HG03139 (cell line): Measurements from ENCODE around the gene TIMP2.
"Not testable (repeated sequence)": the region's sequence is repeated elsewhere in the genome, so short reads cannot be mapped to it uniquely, and the experiment has no call there.

Experiments
- ATAC-seq: cut with Tn5 transposase; IDR thresholded peaks from one replicate; pipeline ENCODE4 v1.9.1; 2021; ENCODE audit not compliant: unreplicated experiment

Gene TIMP2

DNA sequence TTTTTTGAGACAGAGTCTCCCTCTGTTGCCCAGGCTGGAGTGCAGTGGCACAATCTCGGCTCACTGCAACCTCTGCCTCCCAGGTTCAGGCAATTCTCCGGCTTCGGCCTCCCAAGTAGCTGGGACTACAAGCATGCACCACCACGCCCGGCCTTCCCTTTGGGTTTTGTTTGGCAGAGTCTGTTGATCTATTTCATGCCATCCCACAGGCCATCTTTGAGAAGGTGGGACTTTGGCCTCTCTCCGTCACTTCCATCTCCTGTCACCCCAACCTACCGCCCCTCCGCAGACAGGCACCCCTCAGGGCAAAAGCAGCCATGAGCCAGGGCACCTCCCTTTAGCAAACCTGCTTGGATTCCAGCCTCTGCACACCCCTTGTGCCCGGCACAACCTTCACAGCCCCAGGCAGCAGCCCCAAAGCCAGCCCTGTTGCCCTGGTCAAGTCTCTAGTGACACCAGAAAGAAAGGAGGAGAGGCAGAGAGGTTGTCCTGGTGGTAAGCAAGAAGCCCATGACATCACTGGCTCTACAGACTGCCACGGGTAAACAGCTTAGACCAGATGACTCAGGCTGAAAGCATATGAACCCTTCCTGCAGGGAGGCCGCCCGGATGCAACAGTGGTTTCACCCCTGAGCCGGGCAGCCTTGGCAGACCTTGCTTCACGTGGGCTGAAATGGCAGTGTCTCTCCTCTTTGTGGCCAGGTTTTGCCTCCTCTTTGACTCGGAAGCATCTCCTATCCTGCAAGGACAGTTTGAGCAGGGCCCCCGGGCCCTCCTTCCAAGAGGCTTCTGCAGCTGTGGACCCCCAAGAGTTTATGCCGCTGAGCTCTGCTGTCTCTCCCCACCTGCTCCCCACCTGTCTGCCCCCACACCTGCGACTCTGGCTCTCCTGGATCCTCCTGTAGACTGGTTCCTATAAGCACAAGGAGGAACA, 8.1 kb upstream of the TIMP2 start:
- ATAC-seq, result no peak

DNA sequence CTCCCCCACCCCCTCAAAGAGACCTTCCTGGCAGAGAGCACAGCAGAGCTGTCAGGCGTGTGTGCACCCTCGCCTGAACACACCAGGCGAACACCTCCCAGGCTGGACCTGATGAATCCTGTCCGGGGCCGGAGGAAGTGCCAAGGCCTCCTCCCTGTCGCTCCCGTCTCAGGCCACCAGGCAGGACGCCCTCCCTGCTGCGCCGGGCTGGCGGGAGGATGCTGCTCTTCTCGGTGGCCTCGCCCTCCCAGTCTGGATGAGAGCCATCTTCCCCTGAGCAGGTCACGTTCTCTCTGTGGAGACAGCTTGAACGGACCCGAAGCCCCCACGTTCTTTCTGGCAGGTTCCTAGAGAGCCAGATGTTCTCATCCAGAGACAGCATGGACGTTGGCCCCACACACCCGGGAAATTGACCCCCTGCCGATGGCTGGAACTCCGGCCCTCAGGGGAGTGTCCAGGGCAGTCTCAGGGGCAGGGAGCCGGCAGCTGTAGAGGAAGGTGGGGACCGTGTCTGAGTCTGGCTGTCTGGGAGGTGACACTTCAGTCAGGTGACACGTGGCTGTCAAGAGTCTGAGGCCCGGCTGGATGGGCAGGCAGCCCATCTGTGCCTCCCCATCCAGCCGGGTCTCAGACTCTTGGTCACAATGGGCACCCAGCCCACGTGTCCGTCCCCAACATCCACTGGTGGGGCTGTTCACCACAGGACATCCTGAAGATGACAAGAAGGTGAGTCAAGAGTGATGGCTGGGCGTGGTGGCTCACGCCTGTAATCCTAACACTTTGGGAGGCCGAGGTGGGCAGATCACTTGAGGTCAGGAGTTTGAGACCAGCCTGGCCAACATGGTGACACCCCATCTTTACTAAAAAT, 5.0 kb upstream of the TIMP2 start:
- no peak for ATAC-seq

DNA sequence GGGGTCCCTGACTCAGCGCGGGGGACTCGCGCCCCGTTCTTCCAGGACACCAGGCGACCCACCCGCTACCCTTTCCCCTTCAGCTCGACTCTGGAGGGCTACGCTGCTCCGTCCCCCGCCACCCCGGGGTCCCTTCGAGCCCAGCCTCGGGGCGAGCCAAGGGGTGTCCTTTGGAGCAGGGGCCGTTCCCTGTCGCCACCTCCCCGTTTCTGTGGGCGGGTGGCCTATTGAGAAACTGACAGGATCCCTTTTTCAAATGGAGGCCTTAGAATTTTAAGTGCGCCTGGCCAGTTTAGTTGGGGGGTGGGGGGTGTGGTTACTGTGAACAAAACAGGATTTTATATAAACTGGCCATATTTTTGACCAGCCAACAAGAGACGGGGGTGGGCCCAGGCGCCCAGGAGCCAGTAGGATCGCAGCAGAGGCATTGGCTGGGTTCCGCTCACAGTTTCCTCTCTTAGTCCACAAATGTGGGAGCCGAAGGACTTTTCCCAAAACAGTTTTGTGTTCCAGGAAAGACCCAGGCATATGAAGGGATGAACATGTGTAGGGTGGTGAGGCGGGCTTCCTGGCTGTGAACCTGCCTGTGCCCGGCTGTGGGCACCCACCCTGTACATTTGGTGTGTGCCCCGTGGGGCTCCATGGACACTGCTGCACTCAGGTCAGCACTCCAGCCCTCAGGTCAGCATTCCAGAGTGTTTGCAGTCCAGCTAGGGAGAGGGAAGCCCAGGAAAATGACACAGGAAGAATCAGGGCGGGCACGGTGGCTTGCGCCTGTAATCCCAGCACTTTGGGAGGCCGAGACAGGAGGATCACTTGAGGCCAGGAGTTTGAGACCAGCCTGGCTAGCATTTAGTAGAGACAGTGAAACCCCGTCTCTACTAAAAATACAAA, 722 bp upstream of the TIMP2 start:
- no peak for ATAC-seq

DNA sequence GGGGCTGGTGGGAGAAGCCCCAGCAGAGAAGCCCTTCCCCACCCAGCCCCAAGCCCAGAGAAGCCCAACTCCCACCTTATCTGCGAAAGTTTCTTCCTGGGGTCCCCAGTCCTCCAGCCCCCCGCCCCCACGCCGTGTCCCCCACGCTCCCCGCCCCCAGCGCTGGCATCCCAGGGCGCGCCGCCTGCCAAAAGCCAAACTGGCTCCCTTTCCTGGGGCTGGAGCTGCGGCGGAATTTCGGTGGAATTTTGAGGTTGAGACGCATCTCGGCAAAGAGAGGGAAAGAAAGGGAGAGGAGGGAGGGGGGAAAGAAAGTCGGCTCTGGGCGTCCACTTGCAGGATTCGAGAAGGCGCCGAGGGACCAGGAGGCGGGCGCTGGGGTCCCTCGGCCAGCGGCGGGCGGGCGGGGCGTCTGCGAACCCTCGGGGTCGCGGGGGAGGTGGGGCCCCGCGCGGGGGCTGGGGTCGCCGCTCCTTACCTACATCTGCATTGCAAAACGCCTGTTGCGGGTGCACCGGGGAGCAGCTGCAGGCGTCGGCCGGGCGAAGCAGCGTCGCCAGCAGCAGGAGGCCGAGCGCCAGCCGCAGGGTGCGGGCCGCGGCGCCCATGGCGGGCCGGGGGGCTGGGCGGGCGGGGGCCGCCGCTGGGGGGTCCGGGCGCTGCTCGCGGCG, 571 bp downstream of the TIMP2 start:
- ATAC-seq, result no peak

DNA sequence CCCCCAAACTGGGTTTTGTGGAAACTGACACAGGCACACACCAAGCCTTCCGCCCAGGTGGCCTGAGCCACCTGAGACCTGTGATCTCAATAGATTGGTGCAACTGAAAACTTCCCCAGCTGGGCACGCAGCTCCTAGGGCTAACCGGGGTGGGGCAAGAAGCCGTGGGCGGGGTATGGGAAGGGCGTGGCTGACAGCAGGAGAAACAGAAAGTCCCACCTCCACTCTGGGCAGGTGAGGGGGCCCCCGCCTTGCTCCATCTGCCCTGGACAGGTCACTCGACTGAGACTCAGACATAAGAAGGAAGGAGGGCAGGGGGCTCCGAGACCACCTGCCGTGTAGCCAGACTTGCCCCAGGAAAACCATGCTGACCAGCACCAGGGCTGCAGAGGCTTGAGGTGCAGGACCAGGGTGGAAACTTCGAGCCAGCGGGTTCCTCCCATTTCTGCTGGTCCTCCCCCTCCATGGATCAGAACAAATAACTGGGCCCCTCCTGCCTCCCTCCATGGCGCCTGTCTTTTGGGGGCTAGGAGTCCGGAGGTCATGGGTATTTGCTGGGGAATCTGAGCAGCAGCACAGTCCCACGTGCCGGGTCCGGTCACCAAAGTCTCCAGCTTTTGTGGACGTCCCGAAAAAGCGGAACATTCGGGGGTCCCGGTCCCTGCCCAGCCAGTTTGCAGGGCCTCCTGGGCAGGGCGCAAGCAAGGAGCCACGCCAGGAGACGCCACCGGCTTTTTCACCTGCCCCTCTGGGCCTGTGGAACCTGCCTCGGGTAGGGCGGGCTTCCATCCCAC, 1.3 kb downstream of the TIMP2 start:
- ATAC-seq, result no peak

DNA sequence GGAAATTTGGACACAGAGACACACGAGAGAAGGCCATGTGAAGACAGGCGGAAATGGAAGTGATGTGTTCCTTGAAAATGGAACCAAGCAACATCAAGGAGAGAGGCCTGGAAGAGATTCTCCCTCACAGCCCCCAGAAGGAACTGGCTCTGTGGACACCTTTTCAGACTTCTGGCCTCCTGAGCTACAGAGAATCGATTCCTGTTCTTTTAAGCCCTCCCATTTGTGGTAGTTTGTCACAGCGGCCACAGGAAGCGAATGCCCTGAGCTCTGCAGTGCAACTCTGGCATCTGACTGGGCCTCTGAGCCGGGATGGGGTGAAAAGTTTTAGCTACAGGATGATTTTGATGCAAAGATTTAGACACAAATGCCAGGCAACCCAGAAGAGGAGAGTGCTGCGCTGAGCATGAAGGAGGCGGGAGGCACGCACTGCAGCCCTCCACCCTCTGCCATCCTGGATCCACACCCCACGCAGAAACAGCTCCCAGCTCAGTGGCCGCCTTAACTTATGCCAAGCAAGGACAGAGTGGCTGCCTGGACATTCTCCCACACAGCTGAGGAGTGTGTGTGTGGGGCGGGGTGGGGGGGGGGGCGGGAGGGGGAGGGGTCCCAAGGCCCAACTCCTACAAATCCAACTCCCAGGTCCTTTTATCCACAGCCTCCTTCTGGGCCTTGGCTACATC, 2.2 kb downstream of the TIMP2 start:
- ATAC-seq, result no peak

DNA sequence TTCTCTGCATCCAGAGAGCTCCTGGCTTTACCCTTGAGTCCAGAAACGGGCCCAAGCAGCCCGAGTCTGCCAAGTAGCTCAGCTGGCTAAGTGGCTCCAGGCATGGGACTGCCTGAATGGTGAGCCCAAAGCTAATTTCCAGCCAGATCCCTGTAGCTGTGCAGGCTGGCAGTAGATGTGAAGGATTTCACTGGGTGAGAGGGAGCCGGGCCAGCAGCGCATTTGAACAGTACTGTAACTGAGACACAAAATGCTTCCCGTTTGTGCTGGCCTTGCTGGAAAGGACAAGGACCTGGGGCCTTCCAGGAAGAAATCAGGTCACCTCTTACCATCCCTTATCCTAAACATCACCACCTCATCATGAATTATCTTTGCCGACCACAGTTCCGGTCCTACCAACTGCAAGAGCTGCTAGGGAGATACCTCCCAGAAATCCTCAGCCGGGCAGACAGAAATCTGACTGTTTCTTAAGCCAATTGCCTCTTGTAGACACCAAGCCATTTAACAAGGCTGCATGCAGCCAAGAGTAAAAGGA, 3.7 kb downstream of the TIMP2 start:
- ATAC-seq, result no peak

DNA sequence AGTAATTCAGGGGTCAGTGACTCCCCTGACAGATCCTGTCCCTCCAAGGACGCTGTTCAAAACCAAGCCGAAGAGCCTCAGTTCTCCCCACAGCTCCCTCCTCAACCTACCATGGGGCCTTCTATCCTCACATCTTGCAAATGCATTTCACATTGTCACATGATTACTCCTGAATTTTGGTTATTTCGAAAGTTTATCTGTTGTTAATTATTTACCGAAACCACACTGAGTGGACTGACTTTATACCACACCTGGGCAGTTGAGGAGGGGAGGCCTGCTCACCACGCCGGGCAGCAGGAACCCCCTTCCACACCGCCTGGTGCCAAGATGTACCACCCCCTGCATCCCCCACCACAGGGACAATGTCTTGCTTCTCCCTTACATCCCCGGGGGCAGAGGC, 4.7 kb downstream of the TIMP2 start:
- ATAC-seq, result no peak

DNA sequence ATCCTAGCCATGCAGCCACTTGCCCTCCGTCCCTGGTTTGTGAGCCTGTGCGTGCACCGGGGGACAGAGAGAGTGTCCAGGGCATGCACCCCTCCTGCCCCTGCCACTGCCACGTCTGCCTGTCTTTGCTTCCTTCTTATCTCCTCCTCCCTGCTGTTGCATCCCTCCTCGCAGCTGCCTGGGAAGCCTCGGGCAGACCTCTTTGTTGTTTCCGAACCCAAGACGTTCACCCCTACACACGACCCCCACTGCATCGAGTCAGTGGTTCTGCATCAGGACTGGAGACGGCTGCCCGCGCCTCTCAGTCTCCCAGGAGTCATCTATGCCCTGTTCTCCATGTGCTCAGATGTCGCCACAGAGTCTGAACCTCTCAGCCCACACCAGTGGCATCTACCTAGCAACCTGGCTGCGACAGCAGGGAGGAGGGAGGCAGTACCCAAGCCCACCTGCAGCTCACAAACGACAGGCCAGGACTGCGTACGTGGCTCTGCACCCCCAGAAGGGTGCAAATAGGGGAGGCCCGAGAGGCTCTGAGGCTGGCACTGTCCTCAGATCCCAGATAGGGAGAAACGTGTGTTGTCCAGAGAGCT, 5.2 kb downstream of the TIMP2 start:
- no peak for ATAC-seq

DNA sequence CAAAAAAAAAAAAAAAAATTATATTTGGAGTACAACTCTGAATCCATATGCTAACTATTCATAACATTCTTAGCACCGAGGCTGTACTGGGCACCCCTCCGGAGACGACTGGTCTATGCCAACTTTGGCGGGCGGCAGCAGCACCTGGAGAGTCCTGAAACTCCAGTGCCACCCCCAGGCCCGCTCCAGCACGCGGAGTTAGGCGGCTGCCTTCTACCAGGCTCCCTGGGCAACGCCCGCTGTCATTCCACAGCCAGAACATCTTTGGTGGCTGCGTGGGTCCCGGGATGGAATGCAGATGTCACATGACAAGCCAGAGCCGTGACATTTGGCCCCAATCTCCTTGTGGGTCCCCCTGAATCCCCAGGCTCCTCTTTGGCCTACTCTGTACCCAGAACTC, 6.2 kb downstream of the TIMP2 start:
- no peak for ATAC-seq

DNA sequence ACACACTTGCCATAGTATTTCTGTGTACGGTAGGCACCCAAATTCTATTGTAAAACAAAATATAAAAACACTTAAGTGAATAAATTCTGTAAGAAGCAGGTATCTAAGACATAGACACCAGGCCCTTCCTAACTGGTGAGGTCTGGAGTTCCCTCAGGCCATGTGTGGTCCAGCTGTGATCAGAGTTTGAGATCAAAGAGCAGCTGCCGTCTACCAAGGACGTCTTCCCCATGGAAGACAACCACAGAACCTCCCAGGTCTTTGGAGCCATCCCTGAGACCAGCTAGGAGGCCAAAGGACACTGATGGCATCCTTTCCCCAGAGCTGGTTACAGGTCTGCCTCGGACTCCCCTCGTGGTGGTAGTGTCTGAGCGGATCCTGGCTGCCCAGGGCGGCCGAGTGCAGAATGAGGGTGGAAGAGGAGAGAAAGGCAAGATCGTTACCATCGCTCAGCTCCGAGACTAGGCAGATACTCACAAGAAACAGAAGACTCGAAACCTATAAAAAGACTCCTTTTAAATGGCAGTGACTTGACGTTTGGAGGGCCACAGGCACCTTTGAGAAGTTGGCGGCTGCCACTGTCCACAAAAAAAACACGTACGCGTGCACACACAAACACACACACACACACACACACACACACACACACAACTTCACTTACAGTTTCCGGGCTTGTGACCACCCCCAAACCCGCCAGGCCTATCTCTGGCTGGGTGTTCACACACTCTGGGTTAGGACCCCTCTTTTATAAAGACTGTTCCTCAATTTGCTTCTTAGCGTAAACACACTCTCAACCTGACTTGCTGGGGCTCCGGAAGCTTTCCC, 7.5 kb downstream of the TIMP2 start:
- no peak for ATAC-seq

DNA sequence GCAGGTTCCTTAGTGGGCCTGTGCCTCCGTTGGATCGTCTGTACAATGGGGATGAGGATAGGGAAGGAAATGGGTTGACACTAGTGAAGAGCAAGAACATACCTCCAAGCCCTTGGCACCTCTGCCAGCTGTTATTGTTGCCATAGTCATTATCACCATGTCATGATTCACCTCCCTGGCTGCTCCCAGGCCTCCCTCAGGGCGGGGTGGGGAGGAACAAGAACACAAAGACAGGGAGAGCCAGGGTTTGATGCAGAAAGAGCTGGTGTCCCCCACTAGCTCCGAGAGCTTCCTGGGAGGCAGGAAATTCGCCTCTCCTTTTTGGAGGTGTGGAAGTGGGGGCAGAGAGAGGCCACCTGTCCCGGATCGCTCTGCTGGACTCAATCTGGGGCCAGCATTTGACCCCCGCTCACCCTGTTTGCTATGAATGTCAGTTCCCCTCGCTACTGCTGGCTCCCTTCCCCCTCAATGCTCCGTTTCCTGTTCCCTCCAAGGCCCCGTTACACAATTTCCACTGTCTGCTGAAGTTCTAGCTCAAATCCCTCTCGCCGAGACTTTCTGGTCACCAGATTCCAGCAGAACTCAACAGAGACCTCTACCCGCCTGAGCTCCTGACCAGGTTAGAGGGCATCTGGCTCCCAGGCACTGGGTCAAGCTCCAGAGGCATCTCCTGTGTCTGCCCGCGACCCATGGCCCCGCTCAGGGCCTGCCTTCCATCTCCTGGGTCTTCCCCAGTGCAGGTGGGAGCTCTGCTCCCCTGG, 9.1 kb downstream of the TIMP2 start:
- ATAC-seq, result no peak

DNA sequence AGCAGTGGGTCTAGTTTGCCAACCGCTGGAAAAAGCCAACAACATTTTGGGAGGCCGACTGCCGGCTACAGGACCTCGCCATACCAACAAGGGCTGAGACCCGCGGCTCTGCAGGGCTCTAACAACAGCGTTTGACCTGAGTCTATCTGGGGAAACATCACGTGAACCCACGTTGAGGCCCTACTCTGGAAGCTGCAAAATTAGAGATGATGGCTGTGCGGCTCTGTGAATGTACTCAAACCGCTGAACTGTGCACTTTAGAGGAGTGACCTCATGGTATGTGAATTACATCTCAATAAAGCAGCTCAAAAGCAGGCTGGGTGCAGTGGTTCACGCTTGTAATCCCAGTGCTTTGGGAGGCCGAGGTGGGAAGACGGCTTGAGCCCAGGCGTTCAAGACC, 12.1 kb downstream of the TIMP2 start:
- ATAC-seq, result no peak

DNA sequence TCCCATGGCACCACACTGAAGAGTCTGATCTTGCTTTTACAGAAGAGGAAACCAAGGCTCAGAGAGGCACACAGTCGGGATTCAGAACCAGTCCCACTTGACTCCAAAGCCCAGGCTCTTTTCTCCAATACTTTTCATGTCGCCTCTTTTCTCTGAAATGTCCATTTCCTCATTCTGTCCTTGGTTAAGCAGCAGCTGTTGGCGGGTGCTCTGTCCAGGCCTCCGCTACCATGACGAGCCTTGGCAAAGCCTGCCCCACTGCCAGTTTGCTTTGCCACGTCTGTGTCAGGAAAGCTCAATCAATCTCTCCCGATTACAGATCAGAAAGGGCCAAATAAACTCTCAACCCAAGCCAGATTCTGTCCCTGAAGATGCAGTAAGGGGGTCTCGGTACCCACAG, 13.1 kb downstream of the TIMP2 start:
- no peak for ATAC-seq

DNA sequence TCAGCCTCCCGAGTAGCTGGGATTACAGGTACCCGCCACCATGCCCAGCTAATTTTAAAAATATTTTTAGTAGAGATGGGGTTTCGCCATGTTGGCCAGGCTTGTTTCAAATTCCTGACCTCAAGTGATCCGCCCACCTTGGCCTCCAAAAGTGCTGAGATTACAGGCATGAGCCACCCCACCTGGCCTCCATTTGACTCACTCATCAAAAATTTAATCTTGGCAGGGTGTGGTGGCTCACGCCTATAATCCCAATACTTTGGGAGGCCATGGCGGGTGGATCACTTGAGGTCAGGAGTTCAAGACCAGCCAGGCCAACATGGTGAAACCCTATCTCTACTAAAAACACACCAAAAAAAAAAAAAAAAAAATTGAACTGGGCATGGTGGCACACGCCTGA, 13.6 kb downstream of the TIMP2 start:
- ATAC-seq, result not testable (repeated sequence)

DNA sequence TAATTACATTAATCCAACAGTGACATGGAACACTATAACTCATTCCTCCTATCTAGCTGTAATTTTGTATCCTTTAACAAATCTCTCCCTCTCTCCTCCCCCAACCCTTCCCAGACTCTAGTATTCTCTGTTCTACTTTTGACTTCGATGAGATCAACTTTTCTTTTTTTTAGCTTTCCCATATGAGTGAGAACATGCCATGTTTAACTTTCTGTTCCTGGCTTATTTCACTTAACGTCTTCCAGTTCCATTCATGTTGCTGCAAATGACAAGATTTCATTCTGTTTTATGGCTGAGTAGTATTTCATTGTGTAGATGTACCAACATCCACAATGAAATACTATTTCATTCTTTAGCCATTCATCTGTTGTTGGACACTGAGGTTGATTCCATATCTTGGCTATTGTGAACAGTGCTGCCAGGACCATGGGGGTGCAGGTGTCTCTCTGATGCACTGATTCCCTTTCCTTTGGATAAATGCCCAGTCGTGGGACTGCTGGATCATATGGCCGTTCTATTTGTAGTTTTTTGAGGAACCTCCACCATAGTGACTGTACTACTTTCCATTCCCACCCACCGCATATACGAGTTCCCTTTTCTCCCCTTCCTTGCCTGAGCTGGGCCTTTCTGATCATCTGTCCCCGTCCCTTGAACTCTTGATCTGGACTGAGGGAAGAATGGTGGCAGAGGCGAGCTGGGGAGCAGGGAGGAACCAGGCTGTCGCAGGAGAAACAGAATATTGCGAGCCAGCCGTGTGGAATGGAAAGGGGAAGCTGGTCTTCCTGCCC, 14.5 kb downstream of the TIMP2 start:
- no peak for ATAC-seq
